ENCODE results near the gene NR1D1. TPM values are rescaled to one million over a fixed set of nuclear protein-coding genes. Genes with fewer than 3 reads are reported as not detected.
A peak's percentile ranks its signal among the peaks of the same experiment; 100 is the strongest.

Gene NR1D1
- total RNA-seq, 2 donors from 2014 or later: 10.3 to 29.1 TPM

GRCh38 chr17:40068917-40069750 is 31.3 kb downstream of the NR1D1 start:
- H3K36me3 ChIP-seq: peaks cover under 1% of the 10 kb centered on the region
- peak overlapping the region; percentile 54 for H3K4me3 ChIP-seq
- DNase-seq (ENCODE audit: low spot score) (peak; percentile 86), ATAC-seq (ENCODE audit: insufficient number of reproducible peaks, low FRiP score, low read depth) (peak; percentile 39)
- H3K27ac ChIP-seq: peak overlapping the region; percentile 92 to 95
- no peaks in the 10 kb centered on the region for H3K9me3 ChIP-seq
- no peak for TF ChIP-seq CTCF (IDR thresholded peaks at IDR 0.05)
- H3K27me3 ChIP-seq (replicated peaks; ENCODE audit: insufficient read depth): no peaks in the 10 kb centered on the region
- H3K4me1 ChIP-seq (ENCODE audit: control insufficient read depth in 1 of 2, low read depth in 2 of 2): peaks cover 79 to 96% of the 10 kb centered on the region in 2 donors

GRCh38 chr17:40068584-40068916 is 31.8 kb downstream of the NR1D1 start:
- Histone ChIP-seq H3K9me3 (no peaks in the 10 kb centered on the region), H3K27me3 (replicated peaks; ENCODE audit: insufficient read depth) (no peaks in the 10 kb centered on the region), H3K27ac (peak overlapping the region; percentile 74 to 95), H3K4me3 (peak overlapping the region; percentile 54), H3K4me1 (ENCODE audit: control insufficient read depth in 1 of 2, low read depth in 2 of 2) (peaks cover 77 to 93% of the 10 kb centered on the region in 2 donors), H3K36me3 (no peaks in the 10 kb centered on the region)
- no peak for ATAC-seq (ENCODE audit: insufficient number of reproducible peaks, low FRiP score, low read depth)
- TF ChIP-seq CTCF (IDR thresholded peaks at IDR 0.05): no peak
- no peak for DNase-seq (ENCODE audit: low spot score)

GRCh38 chr17:40068129-40068581 is 32.2 kb downstream of the NR1D1 start:
- H3K4me3 ChIP-seq: peak overlapping the region; percentile 54
- no peak for TF ChIP-seq CTCF (IDR thresholded peaks at IDR 0.05)
- peak overlapping the region; percentile 74 to 95 for H3K27ac ChIP-seq
- H3K4me1 ChIP-seq (ENCODE audit: control insufficient read depth in 1 of 2, low read depth in 2 of 2): peaks cover 73 to 89% of the 10 kb centered on the region in 2 donors
- H3K9me3 ChIP-seq: no peaks in the 10 kb centered on the region
- no peaks in the 10 kb centered on the region for H3K27me3 ChIP-seq (replicated peaks; ENCODE audit: insufficient read depth)
- no peak for ATAC-seq (ENCODE audit: insufficient number of reproducible peaks, low FRiP score, low read depth)
- no peaks in the 10 kb centered on the region for H3K36me3 ChIP-seq
- no peak for DNase-seq (ENCODE audit: low spot score)

GRCh38 chr17:40067710-40068109 is 32.7 kb downstream of the NR1D1 start:
- Histone ChIP-seq H3K27me3 (replicated peaks; ENCODE audit: insufficient read depth) (no peaks in the 10 kb centered on the region), H3K9me3 (no peaks in the 10 kb centered on the region), H3K4me3 (no peak overlapping the region), H3K4me1 (ENCODE audit: control insufficient read depth in 1 of 2, low read depth in 2 of 2) (peaks cover 69 to 85% of the 10 kb centered on the region in 2 donors), H3K36me3 (no peaks in the 10 kb centered on the region), H3K27ac (peak overlapping the region; percentile 74 to 95)
- TF ChIP-seq CTCF (IDR thresholded peaks at IDR 0.05): no peak
- no peak for ATAC-seq (ENCODE audit: insufficient number of reproducible peaks, low FRiP score, low read depth)
- DNase-seq (ENCODE audit: low spot score): no peak

- Histone ChIP-seq H3K27ac (peak overlapping the region; percentile 63 to 95), H3K36me3 (no peaks in the 10 kb centered on the region), H3K27me3 (replicated peaks; ENCODE audit: insufficient read depth) (no peaks in the 10 kb centered on the region), H3K4me1 (ENCODE audit: control insufficient read depth in 1 of 2, low read depth in 2 of 2) (peaks cover 54 to 74% of the 10 kb centered on the region in 2 donors), H3K9me3 (no peaks in the 10 kb centered on the region), H3K4me3 (peak overlapping the region; percentile 100)
- ATAC-seq (ENCODE audit: insufficient number of reproducible peaks, low FRiP score, low read depth): no peak
- DNase-seq (ENCODE audit: low spot score): no peak
- no peak for TF ChIP-seq CTCF (IDR thresholded peaks at IDR 0.05)
Observed at GRCh38 chr17:40065769-40066510, 34.4 kb downstream of the NR1D1 start.

Data from thoracic aorta (tissue), 2 donors.